HEK293 (cell line): ENCODE measurements around the gene ILKAP.
"Not testable (repeated sequence)": the region's sequence is repeated elsewhere in the genome, so short reads cannot be mapped to it uniquely, and the experiment has no call there.

Source experiments
- YY1 ChIP-seq: fragments of 450-650 bp; formaldehyde crosslinking; IDR thresholded peaks from 2 replicates; pipeline ENCODE4 v1.5.1; 2018; ENCODE audit warnings: missing biosample characterization, missing genetic modification characterization
- ZBTB17 ChIP-seq: fragments of 450-650 bp; formaldehyde crosslinking; IDR thresholded peaks from 2 replicates; pipeline ENCODE4 v1.5.1; 2016; ENCODE audit warnings: missing biosample characterization, missing genetic modification characterization
- ZFP3 ChIP-seq: fragments of 450-650 bp; formaldehyde crosslinking; IDR thresholded peaks from 2 replicates; pipeline ENCODE4 v1.5.1; 2016; ENCODE audit warnings: low read depth, missing biosample characterization, missing genetic modification characterization
- ZFP37 ChIP-seq: fragments of 450-650 bp; formaldehyde crosslinking; IDR thresholded peaks from 2 replicates; pipeline ENCODE4 v1.5.1; 2016; ENCODE audit warnings: missing biosample characterization, missing genetic modification characterization
- ZNF211 ChIP-seq: fragments of 450-650 bp; formaldehyde crosslinking; IDR thresholded peaks from 2 replicates; pipeline ENCODE4 v1.5.1; 2016; ENCODE audit warnings: low read depth, missing biosample characterization, missing genetic modification characterization
- ZNF24 ChIP-seq: fragments of 450-650 bp; formaldehyde crosslinking; IDR thresholded peaks from 2 replicates; pipeline ENCODE4 v1.5.1; 2016; ENCODE audit warnings: missing biosample characterization, missing genetic modification characterization
- ZNF274 ChIP-seq, 2 experiments: fragments of 200-500 bp in 1 of 2; fragments of 450-650 bp in 1 of 2; sonication (Bioruptor generic) in 1 of 2; formaldehyde crosslinking in 1 of 2; IDR thresholded peaks; 2 replicates each; pipeline versions ENCODE4 v1.5.1 to v1.6.1; 2014 to 2016; ENCODE audit warnings: borderline replicate concordance in 1 of 2, inconsistent platforms in 1 of 2, low read length in 1 of 2, missing biosample characterization in 1 of 2, missing genetic modification characterization in 1 of 2
- ZNF311 ChIP-seq: fragments of 450-650 bp; formaldehyde crosslinking; IDR thresholded peaks from 2 replicates; pipeline ENCODE4 v1.5.1; 2017; ENCODE audit warnings: missing biosample characterization, missing genetic modification characterization, borderline replicate concordance
- ZNF501 ChIP-seq: fragments of 450-650 bp; formaldehyde crosslinking; IDR thresholded peaks from 2 replicates; pipeline ENCODE4 v1.5.1; 2016; ENCODE audit warnings: missing biosample characterization, missing genetic modification characterization
- TF ChIP-seq, protein P1 (sequence below): fragments of 450-650 bp; formaldehyde crosslinking; IDR thresholded peaks from 2 replicates; pipeline ENCODE4 v1.5.1; 2016; ENCODE audit warnings: missing biosample characterization, missing genetic modification characterization
- TF ChIP-seq, protein P2 (sequence below): fragments of 450-650 bp; formaldehyde crosslinking; IDR thresholded peaks from 2 replicates; pipeline ENCODE4 v1.5.1; 2016; ENCODE audit warnings: missing biosample characterization, missing genetic modification characterization
- TF ChIP-seq, protein P3 (sequence below): fragments of 450-650 bp; formaldehyde crosslinking; IDR thresholded peaks from 2 replicates; pipeline ENCODE4 v1.5.1; 2016; ENCODE audit warnings: missing biosample characterization, missing genetic modification characterization
- TF ChIP-seq, protein P4 (sequence below): fragments of 450-650 bp; formaldehyde crosslinking; IDR thresholded peaks from 2 replicates; pipeline ENCODE4 v1.5.1; 2016; ENCODE audit warnings: missing biosample characterization, missing genetic modification characterization

- TF ChIP-seq ZNF24 (tag by site-specific recombination); ZNF211 (tag by site-specific recombination); YY1 (tag by site-specific recombination); ZNF501; ZFP3; ZNF274 (IDR thresholded peaks at IDR 0.05; ENCODE audit: low read length); ZNF274 (tag by site-specific recombination; IDR thresholded peaks at IDR 0.05; ENCODE audit: borderline replicate concordance); ZBTB17 (tag by site-specific recombination); ZFP37 (tag by site-specific recombination); ZNF311 (tag by site-specific recombination): not testable (repeated sequence)
- TF ChIP-seq, protein P1, sequence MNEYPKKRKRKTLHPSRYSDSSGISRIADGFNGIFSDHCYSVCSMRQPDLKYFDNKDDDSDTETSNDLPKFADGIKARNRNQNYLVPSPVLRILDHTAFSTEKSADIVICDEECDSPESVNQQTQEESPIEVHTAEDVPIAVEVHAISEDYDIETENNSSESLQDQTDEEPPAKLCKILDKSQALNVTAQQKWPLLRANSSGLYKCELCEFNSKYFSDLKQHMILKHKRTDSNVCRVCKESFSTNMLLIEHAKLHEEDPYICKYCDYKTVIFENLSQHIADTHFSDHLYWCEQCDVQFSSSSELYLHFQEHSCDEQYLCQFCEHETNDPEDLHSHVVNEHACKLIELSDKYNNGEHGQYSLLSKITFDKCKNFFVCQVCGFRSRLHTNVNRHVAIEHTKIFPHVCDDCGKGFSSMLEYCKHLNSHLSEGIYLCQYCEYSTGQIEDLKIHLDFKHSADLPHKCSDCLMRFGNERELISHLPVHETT (tag by site-specific recombination) = not testable (repeated sequence)
- TF ChIP-seq, protein P2, sequence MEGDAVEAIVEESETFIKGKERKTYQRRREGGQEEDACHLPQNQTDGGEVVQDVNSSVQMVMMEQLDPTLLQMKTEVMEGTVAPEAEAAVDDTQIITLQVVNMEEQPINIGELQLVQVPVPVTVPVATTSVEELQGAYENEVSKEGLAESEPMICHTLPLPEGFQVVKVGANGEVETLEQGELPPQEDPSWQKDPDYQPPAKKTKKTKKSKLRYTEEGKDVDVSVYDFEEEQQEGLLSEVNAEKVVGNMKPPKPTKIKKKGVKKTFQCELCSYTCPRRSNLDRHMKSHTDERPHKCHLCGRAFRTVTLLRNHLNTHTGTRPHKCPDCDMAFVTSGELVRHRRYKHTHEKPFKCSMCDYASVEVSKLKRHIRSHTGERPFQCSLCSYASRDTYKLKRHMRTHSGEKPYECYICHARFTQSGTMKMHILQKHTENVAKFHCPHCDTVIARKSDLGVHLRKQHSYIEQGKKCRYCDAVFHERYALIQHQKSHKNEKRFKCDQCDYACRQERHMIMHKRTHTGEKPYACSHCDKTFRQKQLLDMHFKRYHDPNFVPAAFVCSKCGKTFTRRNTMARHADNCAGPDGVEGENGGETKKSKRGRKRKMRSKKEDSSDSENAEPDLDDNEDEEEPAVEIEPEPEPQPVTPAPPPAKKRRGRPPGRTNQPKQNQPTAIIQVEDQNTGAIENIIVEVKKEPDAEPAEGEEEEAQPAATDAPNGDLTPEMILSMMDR = not testable (repeated sequence)
- TF ChIP-seq, protein P3, sequence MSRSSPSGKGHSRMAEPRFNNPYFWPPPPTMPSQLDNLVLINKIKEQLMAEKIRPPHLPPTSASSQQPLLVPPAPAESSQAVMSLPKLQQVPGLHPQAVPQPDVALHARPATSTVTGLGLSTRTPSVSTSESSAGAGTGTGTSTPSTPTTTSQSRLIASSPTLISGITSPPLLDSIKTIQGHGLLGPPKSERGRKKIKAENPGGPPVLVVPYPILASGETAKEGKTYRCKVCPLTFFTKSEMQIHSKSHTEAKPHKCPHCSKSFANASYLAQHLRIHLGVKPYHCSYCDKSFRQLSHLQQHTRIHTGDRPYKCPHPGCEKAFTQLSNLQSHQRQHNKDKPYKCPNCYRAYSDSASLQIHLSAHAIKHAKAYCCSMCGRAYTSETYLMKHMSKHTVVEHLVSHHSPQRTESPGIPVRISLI (tag by site-specific recombination) = not testable (repeated sequence)
- TF ChIP-seq, protein P4, sequence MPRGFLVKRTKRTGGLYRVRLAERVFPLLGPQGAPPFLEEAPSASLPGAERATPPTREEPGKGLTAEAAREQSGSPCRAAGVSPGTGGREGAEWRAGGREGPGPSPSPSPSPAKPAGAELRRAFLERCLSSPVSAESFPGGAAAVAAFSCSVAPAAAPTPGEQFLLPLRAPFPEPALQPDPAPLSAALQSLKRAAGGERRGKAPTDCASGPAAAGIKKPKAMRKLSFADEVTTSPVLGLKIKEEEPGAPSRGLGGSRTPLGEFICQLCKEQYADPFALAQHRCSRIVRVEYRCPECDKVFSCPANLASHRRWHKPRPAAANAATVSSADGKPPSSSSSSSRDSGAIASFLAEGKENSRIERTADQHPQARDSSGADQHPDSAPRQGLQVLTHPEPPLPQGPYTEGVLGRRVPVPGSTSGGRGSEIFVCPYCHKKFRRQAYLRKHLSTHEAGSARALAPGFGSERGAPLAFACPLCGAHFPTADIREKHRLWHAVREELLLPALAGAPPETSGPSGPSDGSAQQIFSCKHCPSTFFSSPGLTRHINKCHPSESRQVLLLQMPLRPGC (tag by site-specific recombination) = not testable (repeated sequence)
Measured at GRCh38 chr2:238171072-238171431, 32.4 kb downstream of the ILKAP start.
